ENCODE data around the gene PPP2R2B.

Gene PPP2R2B

DNA sequence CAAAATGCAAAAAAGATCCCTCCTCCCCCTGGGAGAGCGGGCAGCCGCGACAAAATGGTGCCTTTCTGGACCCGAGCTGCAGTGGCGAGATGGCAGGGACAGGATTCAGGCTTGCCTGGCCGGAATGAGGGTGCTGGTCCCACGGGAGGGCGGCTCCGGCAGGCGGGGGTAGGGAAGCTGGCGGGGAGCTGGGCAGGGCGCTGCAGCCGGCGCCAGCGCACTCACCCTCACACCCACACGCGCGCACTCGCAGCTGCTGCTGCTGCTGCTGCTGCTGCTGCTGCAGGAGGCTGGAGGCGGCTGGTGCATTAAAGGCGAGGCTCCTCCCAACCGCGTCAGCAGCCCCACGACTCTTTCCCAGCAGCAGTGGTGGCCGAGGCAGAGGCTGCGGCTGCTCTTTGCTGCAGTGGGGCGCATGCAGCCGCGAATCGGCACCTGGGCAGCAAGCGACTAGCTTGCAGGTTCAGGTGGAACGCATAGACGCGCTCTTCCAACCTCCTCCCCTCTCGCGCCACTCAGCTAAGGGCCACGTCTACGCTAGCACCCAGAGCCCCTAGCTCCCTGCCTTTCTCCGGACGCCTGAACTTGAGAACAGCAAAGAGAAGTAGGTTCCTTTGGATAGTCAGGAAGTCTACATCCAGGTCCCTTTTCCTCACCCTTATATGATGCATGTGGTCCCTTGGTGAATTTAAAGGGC lies at the start of gene PPP2R2B:
PPP2R2B (minus strand) TSS at position 282 of the 697 bp plus-strand sequence.
- no peak for DNase-seq

DNA sequence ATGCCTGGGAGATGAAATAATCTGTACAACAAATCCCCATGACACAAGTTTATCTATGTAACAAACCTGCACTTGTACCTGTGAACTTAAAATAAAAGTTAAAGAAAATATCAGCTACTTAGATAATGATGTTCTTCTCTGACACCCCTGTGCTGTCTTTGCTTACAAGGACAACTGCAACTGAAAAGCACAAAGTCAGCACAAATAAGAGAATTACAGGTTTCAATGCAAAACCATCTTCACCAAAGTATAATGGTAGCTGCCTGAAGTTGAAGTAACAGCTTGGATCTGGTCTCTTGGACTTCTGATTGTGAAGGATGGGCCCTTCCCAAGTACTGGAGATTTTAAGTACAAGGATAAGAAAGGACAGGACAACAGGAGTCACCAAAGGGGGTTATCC lies 45.6 kb upstream of the PPP2R2B start:
- no peak for DNase-seq

DNA sequence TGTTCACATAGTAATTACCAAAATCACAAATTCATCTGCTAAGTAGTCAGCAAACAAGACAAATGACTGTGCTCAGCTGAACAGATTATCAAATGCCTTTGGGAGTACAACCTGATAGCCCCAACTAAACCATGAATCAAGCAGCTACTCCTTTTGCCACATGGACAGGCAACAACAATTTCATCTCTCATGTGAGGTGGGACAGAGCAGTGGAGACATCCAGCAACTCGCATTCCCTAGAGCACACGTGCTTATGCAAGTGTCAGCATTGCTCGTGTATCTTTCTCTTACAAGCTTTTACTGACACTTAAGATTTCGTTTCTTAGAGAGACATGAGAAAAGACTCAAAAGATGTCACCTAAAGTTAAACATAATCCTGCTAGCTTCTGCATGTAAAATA lies 42.7 kb upstream of the PPP2R2B start:
- DNase-seq: no peak

DNA sequence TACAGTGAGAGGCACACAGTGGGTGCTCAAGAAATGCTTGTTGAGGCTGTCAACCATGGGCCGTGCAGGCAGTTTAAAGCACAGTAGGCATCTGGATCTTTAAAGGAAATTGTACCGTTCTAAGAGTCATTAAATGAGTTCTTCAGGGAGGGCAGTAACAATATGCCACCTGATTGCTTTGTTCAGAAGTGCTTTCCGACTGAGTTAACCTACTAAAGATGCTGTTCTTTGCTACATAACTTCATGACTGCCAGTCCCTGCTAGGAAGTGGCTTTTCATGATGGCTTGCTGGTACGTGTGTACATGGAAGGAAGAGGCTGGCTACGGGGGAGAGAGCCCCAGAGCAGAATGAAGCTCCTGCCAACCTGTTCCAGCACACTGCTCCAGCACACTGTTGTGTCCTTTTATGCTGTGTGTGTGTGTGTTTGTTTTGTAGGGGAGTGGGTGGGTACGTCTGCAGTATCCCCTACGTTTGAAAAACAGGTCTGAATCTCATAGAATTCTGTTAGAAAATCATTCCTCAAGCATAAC lies 41.9 kb upstream of the PPP2R2B start:
- no peak for DNase-seq

DNA sequence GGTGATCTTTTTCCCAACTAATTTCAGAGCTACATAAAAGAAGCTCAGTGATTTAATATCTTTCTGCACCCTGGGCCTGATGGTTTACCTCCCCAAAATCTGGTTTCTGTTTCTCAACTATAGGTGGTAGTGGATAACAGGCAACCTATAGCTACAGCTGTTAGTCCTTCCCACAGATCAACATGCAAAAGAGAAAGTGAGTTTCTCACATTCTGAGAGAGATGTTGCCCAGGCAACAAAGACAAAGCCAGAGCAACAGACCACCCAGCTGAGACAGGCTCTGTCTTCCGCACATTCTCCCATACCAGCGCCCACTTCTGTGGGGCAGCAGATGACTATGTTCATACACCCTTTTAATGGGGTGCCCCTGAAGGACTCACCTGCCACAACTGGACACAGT lies 40.7 kb upstream of the PPP2R2B start:
- no peak for DNase-seq

DNA sequence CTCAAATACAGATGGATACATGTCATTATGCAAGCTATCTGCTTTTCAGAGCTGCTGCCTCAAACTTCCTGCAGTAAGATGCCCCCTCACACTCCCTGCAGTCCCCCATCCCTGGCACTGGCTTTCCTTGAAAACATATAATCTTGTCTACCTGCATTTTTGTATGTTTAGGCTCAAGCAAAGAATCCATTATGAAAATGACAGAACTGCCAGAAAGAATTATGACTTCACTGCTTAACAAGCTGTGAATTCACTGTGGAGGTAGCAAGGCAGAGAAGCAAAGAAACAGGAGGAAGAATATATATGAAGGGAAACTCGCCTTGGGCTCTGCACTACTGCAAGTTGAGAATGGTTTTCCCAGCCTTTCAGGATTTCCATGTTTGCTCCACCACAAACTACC lies 39.4 kb upstream of the PPP2R2B start:
- no peak for DNase-seq

DNA sequence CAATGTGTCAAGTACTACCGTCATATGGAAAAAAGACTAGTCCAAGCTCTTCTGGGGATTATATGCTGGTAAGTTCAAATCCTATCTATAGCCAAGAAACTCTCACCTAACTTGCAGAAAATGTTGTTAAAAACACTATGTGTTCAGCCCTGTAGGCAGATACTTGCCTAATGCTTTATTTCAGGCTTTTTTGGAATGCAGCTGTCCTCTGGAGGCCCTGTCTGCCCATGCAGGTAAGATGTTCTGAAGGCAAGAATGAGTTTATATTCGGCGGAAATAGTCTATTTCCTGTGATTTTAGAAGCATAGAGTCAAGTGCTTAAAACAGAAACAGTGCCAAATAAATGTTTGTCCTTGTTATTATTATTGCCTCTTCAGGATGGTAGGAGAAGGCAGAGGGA lies 34.3 kb upstream of the PPP2R2B start:
- DNase-seq: no peak

DNA sequence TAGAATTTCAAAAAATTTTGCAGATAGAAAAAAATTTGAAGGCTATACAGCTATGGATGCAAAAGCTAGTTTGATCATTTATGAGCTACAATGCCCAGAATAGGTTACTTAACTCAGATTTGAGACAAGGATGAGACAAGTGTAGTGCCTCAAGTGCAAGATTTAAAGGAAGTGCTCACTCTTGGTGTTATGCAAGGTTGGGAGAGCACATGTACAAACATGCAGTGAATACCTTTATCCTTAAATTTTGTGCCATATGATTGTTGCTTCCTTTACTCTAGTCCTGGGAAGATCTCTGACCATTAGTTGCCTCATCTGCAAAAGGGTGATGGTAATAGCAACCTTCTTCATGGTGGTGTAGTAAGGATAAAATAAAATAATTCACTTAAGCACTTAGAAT lies 31.7 kb upstream of the PPP2R2B start:
- DNase-seq: no peak

DNA sequence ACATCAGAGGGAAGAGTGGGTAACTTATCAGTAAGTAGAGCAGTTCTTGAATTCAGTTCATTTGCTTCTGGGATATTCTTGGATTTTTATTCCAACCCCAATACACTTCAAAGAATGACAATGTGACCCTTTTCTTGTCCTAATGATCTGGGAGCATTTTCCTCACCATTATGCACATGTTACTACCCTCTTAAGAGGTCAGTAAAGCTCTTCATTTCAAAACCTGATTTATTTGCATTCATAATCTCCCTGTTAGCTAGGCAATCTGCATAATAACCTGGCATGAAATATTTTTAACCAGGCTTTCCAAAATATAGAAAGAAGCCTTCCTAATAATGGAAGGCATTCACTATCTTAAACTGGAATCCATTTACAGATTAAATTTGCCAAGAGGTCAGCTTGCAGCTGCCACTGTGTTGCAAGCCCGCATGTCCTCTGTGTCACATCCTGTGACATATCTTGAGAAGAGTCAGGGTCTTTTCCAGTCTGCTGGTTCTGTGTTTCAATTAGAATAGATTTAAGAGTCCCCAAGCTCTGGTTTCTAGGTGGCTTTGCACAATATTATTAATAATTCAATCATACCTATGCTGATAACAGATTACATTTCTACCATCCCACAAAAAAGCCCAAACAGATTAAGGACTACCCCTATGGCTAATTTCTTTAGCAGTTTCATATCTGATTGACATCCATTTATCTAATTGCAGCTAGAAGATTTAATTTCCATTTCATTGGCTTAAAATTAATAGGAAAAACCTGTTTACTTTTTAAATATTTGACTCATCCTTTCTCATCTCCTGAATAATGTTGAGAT lies 30.9 kb upstream of the PPP2R2B start:
- DNase-seq: no peak

DNA sequence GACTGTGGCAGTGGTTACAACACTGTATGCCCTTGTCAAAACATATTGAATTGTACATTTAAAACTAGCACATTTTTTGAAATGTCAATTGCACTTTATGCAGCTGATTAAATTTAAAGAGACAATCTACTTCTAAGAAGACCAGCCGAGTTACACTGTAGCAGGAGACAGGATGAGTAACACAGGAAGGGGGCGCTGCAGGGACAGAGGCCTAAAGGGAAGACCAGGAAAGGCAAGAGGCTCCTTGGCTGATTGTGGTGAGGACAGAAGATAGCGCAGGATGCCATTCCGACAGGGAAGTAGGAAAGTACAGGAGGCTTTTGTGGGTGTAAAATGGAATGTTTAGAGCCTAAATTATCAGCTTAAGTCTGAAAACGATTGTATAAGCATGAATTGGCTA lies 28.2 kb upstream of the PPP2R2B start:
- no peak for DNase-seq

DNA sequence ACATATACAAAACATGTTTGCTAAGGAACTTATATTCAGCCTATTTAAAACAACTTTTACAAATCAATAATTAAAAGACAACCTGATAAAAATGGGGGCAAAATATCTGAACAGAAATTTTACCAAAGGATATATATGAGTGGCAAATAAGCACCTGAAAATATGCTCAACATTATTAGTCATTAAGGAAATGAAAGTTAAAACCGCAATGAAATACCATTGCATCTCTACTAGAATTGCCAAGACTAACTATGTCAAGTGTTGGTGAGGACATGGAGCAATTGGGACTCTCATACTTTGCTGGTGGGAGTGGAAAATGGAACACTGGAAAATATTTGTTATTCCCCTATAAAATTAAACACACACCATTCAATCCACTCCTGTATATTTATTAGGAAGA lies 26.3 kb upstream of the PPP2R2B start:
- no peak for DNase-seq

DNA sequence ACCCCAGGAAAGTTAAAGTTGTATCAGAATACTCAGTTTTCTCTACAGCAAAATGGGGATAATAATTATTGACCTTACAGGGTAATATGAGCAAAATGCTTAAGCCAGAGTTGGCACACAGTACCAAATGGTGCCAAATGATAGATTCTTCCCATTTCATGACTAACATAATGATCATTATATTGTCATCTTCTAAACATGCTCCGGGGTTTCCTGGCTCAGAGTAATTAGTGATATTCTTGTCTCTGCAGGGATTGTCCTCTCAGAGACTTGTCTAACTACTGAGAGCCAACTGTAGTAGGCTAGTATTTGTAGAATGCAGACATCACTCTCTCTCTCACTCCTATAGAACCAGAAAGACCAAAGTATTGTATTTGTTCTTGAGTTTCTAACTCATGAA lies 25.2 kb upstream of the PPP2R2B start:
- DNase-seq: no peak

DNA sequence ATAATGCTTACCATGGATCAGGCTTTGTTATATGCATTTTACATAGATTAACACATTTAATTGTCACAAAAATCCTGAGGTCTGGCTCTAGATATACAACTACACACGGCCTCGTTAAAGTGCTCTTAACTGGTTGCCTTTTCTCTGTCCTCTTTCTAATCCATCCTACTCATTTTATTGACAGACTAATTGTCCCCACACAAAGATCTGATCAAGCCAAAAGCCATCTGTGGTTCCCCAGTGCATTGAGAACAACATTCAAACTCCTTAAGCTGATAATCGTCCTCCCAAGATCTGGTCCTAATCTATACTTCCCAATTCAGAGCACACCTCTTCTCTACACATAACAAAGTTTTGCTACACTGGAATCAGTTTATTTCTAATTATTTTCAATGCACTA lies 23.9 kb upstream of the PPP2R2B start:
- DNase-seq: no peak

DNA sequence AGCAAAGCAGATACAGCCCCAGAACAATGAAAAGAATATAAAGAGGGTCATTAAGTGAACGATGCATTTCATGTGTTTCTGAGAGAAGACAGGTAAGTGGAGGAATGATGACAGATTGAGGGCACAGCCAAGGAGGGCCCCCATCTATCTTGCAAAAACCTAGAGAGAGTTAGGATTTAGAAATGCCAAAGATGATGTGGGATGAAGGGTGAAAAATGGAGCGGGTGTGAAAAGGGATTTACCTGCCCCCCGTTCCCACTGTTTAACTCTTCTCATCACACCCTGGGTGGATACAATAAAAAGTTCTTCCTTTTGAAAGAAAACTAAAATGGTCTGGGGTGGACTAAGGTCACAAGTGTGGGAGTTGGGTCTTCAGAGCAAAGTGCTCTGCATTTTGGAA lies 18.5 kb upstream of the PPP2R2B start:
- DNase-seq: no peak

DNA sequence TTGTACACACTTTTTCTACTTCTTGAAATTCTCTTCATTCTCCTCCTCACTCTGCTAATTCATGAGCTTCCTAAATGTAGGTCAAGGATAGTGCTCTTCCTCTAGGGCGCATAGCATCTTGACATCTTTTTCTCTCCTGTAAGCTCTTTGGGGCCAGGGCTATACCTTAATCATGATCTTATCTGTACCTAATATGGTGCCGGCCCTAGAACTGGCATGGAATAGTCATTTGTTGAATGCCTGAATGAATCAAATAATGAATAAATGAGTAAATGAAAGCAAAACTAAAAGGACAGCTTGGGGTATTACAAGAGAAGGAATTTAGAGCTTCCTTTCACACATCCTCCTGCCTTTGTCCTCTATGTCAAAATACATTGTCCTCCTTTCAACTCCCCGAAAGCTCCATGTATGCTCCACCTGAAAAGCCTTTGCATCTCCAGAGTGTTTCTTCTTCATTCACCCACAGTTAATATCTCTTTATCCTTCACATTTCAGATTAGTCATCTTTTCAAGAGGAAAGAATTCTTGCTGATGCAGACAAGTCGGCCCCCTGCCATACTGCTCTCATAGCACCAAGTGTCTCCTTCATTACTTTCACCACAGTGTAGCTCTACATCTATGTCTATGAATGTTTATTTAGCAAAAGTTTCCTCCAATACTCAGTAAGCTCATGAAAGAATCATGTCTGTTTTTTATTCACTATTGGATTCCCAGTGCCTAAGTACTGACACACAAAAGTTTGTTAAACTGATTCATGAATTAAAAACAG lies 16.4 kb upstream of the PPP2R2B start:
- no peak for DNase-seq

DNA sequence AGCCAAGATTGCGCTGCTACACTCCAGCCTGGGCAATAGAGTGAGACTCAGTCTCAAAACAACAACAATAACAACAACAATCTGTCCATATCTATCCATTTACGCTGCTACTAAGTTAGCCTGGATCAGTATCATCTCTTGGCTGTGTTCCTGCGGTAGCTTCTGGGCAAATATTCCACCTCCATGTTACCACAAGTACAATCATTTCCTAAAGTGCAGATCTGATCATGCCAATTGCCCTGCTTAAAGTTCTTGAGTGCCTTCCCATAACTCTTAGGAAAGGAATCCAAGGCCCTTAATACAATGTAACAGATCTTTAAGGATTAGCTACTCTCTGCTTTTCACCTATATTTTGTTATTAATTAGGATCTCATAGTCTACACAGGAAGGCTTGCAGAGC lies 15.4 kb upstream of the PPP2R2B start:
- no peak for DNase-seq

DNA sequence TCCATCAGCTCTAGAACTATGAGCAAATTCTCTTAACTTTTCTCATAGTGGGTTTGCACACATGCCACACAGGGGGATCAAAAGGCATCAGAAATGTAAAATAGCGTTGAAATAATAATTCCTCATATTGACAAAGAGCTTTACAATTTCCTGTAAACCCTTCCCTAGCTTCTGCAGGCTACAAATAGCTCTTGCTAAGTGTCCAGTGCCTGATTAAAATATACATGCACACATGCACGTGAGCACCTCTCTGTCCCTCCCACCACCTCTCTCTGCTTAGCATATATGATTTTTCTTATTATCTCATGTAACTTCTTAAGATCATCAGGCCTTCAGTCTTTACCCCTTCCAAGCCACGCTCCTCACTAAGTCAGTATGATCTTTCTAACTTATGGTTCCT lies 13.7 kb upstream of the PPP2R2B start:
- DNase-seq: no peak

DNA sequence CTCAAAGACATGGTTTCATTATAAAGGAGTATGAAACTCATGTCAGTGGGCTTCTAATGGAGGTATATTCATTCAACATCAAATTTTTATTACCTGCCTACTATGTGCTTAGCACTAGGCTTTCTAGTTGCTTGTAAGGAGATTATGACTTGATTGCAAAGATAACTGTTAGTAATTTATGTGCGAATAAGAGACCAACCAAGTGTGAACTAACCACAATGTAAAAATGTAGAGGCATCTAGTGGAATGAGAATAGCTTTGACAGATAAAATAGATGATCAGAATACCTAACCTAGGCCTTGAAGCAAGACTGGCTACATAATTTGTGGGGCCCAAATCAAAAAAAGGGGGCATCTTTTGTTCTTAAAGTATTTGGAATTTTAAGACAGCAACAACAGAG lies 13.0 kb upstream of the PPP2R2B start:
- DNase-seq: no peak

DNA sequence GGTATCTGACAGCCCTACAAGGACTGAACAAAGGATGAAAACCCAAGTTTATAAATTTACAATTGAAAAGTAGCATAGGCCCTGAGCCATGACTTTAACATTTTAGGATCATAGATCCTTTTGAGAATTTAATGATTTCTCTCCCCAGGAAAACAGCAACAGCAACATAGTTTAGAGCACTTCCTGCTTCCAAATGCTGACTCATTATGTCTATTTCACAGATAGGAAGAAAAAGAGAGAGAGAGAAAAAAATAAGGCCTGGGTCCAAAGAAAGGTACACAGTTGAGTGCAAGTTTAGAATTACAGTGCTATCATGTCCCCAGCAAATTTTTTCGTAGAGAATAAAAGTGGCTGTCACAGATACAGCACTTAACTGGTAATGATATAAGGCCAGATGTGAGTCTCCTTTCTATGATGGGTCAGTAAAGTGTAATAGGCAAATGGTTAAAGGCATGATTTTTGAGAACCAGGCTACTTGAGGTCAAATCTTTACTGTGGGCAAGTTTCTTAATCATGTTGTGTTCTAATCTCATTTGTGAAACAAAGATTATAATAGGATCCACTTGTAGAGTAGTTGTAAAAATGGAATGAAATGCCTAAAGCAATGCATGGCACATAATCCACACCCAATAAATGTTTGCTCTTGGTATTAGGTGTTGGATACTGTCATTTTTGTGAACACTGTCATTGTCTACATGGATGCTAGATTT lies 12.3 kb upstream of the PPP2R2B start:
- DNase-seq: no peak

DNA sequence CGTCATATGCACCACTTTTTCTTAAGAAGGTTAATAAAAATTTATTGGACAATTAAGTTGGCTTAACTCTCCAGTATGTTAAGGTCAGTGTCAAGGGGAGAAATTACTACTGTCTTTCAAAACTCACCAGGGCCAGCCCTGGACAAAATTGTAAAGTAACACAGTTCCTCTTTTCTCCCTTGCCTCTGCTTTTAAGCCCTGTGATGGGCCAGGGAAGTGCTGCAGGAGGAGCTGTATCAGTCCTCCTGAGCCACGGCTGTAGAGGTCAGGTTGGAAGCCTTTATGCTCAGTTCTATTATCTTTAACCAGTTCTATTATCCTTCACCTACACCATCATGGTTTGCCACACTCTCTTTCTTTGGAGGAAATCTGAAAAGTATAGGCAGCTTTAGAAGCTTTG lies 11.5 kb upstream of the PPP2R2B start:
- no peak for DNase-seq

DNA sequence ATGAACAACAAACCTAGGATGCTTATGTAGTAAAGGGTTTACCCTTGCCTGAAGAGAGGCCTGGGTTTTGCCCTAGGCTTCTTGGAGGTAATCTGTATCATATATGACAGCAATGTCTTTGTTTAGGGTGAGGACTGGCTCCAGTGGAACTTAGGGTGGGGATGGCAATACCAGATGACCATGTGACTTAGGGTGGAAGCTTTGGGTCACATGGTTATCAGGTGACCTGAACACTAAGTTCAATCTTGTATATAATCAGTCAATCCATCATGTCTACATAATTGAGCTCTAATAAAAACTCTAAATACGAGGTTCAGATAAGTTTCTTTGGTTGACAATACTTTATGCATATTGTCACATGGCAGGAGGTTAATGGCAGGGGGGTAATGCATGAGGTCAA lies 10.6 kb upstream of the PPP2R2B start:
- DNase-seq: no peak

DNA sequence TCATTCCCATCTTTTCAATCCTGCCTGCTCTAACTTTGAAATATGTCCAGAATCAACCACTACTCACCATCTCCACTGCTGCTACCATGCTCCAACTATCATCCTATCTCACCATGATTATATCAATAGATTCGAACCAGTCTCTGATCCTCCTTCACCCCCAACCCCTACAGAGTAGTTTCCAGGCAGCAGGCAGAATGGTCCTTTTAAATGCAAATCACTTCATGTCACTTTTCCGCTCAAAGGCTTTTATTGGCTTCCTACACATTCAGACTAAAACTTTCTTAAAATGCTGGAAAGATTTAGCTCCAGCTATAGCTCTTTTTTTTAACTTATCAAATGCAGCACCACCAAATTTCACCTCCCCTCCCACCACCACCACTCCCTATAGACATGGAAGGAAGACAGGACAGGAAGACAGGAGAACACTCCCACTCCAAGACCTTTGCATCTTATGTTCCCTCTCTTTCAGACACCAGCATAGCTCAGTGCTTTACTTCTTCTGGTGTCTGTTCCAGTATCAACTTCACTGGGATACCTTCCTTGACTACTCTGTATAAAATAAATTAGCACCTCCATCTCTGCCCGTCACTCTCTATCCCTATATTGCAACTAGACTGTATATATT lies 9.9 kb upstream of the PPP2R2B start:
- DNase-seq: no peak

Measured in NCI-H1436 treated with DMSO at 0.1 percent for 48 hours (cell line).